Urothelium cell line (cell line): ENCODE data around the gene BRF1.

Source experiments
- DNase-seq: peaks from one replicate; pipeline ENCODE4 v3.0.0; 2011; ENCODE audit warnings: low spot score, mixed read lengths
- FAIRE-seq: peaks from 2 replicates; lab custom pipeline; 2011; peaks lifted over from hg19 to GRCh38; lab: Jason Lieb, UNC

BRF1 gene

GRCh38 chr14:105201156-105201924, 99.5 kb downstream of the BRF1 start:
- FAIRE-seq (no peak), DNase-seq (no peak)

DNA sequence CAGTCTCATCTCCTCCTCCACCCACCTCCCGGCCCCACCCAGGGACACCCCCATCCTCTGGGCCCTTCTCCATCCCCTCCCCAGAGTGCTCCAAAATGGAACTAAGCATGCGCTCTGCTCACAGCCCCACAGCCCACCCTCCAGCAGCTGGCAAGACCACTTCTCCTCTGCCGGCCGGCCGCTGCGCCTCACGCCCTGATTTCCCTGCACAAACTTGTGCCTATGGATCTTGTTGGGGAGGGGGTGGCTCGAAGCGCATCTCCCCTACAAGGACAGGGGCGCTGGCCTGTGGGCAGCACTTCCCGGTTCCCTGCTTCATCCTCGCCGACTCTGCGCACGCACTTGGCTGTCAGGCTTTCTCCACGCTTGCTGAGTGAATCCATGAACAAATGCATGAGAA, 100.2 kb downstream of the BRF1 start:
- FAIRE-seq: no peak
- DNase-seq: no peak

- FAIRE-seq (no peak), DNase-seq (no peak)
These were observed 100.7 kb downstream of the BRF1 start for GRCh38 chr14:105200074-105200473.

DNA sequence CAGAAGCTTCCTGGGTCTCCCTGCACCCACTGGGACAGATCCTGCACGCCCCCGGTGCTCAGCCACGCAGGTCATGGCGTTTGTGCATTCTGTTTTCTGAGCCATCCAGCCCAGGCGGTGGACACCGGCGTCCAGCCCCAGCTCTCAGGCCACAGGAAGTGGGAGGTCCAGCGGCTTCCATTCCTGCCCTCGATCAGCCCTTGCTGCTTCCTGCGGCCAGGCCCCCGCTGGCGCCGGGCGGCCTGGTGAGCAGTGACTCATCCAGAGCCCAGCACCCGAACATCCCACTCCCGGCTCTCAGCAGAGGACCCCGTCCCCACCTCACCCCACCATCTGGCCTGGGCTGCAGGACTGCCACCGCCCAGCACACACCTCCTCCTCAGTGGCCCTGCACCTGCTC, 101.7 kb downstream of the BRF1 start:
- no peak for FAIRE-seq
- DNase-seq: no peak

GRCh38 chr14:105198588-105198987, 102.2 kb downstream of the BRF1 start:
- FAIRE-seq (no peak), DNase-seq (no peak)

DNA sequence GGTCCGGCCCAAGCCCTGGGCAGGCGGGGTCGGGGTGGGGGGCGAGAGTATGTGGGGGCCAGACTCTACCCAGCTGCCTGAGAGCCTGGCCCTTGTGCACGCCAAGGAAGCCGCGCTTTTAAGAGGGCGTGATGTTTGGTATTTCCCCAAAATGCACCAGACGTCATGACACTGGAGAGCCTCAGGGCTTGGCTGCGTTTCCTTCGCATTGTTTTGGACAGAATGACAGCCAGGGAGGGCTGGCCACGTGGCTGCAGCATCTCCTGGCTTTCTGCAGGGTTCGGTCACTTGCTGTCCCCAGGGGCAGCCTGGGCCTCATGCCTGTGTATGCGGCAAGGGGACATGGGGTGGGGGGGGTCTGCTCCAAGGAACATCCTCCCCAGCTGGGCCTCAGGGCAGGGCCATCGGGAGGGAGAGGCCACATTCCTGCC, 103.6 kb downstream of the BRF1 start:
- DNase-seq: no peak
- FAIRE-seq: no peak

GRCh38 chr14:105196265-105196960, 104.4 kb downstream of the BRF1 start:
- no peak for FAIRE-seq
- DNase-seq: no peak

DNA sequence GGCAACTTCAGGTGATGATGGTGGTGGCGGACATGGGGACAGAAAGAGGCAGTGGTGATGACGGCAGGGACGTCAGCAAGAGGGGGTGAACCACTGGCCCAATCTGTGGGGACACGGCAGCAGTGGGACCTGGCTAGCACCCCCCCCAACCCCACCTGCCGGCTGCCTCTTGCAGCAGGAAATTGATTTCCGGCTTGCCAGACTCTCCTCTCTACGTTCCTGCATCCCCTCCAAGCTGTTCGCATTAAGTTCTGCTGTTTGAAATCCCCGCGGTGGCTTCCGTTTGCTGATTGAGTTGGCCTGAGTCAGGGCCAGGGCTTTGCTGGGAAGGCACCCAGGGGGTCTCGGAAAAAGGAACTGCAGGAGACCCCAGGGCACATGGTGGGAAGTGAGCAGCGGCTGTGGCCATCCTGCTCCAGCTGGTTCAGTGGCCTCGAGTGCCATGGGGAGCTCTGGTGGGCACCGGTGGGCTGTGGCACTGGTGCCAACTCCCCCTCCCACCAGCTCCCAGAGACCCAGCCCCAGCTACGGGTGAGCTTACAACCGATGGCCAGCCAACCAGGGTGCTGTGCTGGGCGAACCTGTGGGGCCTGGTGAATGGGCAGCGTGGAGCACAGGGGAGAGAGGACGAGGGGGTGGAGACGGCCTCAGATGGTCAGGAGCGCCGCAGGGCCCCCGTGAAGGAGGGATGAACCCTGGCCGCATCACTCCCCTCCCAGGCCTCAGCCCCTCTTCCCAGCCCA, 105.1 kb downstream of the BRF1 start:
- DNase-seq: no peak
- FAIRE-seq: no peak

DNA sequence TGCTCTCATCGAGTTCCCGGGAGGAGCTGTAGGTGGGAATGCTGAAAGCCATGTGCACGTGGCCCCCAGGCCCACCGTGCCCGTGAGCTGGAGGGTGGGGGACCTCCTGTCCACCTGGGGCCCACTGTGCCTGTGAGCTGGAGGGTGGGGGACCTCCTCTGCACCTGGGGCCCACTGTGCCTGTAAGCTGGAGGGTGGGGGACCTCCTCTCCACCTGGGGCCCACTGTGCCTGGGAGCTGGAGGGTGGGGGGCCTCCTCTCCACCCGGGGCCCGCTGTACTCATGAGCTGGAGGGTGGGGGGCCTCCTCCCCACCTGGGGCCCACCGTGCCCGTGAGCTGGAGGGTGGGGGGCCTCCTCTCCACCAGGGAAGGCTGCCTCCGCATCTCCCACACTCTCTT, 105.8 kb downstream of the BRF1 start:
- FAIRE-seq (no peak), DNase-seq (no peak)

GRCh38 chr14:105193916-105194782, 106.7 kb downstream of the BRF1 start:
- no peak for DNase-seq
- no peak for FAIRE-seq

- DNase-seq (no peak), FAIRE-seq (no peak)
These were observed 107.7 kb downstream of the BRF1 start for GRCh38 chr14:105192866-105193731.

DNA sequence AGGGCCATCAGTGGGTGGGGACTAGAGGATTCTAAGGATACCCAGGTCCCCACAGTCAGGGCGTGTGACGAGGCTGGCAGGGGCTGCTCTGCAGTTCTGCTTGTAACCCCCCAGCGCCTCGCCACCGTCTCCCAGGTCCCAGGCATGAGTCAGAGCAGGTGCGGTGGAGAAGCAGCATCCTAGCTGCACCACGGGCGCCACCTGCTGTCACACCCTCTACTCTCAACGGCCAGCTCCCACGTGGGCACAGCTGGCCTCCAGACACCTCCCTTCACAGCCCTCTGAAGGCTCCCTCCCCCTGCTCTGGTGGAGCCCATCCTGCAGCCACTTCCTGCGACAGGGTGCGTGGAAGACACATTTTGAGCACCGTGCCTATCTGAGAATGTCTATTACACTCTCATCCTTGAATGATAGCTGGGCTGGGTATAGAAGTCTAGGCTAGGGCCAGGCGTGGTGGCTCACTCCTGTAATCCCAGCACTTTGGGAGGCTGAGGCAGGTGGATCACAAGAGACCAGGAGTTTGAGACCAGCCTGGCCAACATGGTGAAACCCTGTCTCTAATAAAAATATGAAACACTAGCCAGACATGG, 112.8 kb downstream of the BRF1 start:
- FAIRE-seq: no peak
- DNase-seq: no peak

DNA sequence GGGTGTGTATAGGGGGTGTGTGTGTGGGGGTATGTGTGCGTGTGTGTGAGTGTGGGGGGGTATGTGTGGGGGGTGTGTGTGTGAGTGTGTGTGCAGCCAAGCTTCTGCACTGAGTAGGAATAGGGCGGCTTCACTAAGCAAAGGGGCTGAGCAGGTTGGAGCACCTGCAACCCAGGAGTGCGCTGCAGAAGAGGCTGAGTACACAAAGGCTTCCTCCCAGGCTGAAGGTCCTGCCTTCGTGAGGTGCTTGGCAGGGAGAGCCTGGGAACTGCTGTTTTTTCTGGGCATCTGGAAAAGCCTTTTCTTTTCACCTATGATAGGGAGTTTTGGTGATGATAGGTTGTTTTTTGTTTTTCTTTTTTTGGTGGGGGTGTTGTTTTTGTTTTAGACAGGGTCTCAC, 113.7 kb downstream of the BRF1 start:
- no peak for DNase-seq
- FAIRE-seq: no peak

DNA sequence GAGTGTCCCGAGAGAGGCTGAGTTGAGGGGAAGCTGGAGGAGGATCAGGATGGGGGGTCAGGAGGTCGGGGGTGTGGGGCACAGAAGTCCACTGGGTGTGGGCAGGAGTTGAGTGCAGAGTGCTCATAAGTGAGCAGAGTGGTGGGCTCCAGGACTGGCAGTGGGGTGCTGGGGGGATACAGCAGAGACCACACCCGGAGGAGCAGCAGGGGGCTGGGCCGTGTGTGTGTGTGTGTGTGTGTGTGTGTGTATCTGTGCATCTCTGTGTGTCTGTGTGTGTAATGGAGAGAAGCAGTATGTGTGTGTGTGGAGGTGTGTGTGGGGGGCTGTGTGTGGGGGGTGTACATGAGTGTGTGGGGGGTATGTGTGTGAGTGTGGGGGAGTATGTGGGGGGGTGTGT, 114.8 kb downstream of the BRF1 start:
- FAIRE-seq (no peak), DNase-seq (no peak)

DNA sequence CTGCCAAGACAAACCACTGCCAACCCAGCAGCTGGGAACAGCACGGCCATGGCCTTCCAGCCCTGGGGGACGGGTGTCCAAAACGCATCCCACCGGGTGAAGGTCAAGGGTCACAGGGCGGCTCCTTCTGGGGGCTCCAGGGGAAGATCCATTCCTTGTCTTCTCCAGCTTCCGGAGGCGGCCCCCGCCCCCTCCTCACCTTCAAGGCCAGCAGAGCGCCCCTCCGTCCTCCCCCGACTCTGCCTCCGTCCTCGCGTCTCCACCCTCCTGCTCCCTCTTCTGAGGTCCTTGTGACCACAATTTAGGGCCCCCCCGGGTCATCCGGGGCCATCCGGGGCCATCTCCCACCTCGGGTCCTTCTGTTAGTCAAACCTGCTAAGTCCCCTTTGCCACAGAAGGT, 115.8 kb downstream of the BRF1 start:
- DNase-seq (no peak), FAIRE-seq (no peak)

DNA sequence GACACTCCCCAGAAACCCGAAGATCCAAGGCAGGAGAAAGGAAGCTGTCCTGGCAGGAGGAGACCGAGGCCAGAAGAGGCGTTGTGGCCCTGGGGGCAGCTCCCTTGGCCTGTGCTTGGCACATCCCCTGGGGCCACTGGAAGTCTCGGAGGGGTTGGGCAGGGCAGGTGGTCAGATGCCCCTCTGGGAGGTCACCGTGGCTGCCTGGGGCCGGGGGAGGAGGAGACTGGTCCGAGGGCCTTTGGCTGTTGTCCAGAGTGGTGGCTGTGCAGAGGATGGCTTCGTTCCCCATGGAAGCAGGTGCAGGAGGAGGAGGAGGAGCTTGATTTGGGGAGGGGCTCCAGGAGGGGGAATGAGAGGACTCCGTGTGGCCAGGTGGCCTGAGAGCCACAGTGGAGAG, 116.3 kb downstream of the BRF1 start:
- DNase-seq: no peak
- FAIRE-seq: no peak

- DNase-seq: no peak
- FAIRE-seq: no peak
These were observed 118.3 kb downstream of the BRF1 start for GRCh38 chr14:105182296-105183020.

- DNase-seq (no peak), FAIRE-seq (no peak)
These were observed 119.1 kb downstream of the BRF1 start for GRCh38 chr14:105181549-105182295.
